A549 (cell line): Measurements from ENCODE around the gene YIPF6. TPM values are rescaled to one million over a fixed set of nuclear protein-coding genes. Genes with fewer than 3 reads are reported as not detected.
"Not testable (repeated sequence)": the region's sequence is repeated elsewhere in the genome, so short reads cannot be mapped to it uniquely, and the experiment has no call there.

Experiments used
- ATAC-seq, 2 experiments: fragments of 200-7000 bp in 1 of 2; fragments of >200 bp in 1 of 2; cut with Nextera tagmentation in 1 of 2; cut with Tn5 transposase in 1 of 2; 3 replicates each; pipeline versions ENCODE4 v1.8.0 to v1.9.1; 2018 to 2020; ENCODE audit warnings: mild to moderate bottlenecking in 1 of 2, moderate library complexity in 1 of 2
- CTCF ChIA-PET: fragments of 300-600 bp; sonication (Branson Sonifier 250); formaldehyde crosslinking; extraction: SDS; loops from one replicate; lab custom pipeline; 2021; ENCODE audit warnings: antibody characterized with exemption, inconsistent platforms; lab: Yijun Ruan, JAX
- POLR2A ChIA-PET: fragments of 350-600 bp; formaldehyde crosslinking; extraction: SDS; loops from one replicate; lab custom pipeline; 2021; ENCODE audit warnings: antibody characterized with exemption, inconsistent platforms; lab: Yijun Ruan, JAX
- DNase-seq, 2 experiments: peaks; one replicate each; pipeline versions ENCODE4 v3.0.0 to v3.0.0-alpha.2; 2011 to 2016; ENCODE audit warnings: low read depth in 1 of 2, low spot score in 1 of 2
- FAIRE-seq: peaks from 2 replicates; lab custom pipeline; 2011; peaks lifted over from hg19 to GRCh38; lab: Jason Lieb, UNC
- H3K27ac ChIP-seq, 2 experiments: fragments of >200 bp; sonication (Bioruptor Twin); formaldehyde crosslinking; 3 replicates each; pipeline ENCODE4 v1.5.1; 2016 to 2017
- H3K4me1 ChIP-seq: fragments of >200 bp; sonication (Bioruptor Twin); formaldehyde crosslinking; 3 replicates; pipeline ENCODE4 v1.6.1; 2016
- H3K4me2 ChIP-seq: fragments of >200 bp; sonication (Bioruptor Twin); formaldehyde crosslinking; 3 replicates; pipeline ENCODE4 v1.6.1; 2016
- H3K4me3 ChIP-seq: fragments of >200 bp; sonication (Bioruptor Twin); formaldehyde crosslinking; 3 replicates; pipeline ENCODE4 v1.5.1; 2016
- H3K9me3 ChIP-seq: fragments of >200 bp; sonication (Bioruptor Twin); formaldehyde crosslinking; 3 replicates; pipeline ENCODE4 v1.6.1; 2016
- ATOH8 ChIP-seq: fragments of 250-450 bp; sonication (Bioruptor Pico); IDR thresholded peaks from 2 replicates; pipeline ENCODE4 v1.5.0; 2020; ENCODE audit warnings: low read depth, mild to moderate bottlenecking, moderate library complexity
- CBX8 ChIP-seq: fragments of 200-600 bp; sonication (generic); IDR thresholded peaks from 2 replicates; pipeline ENCODE4 v1.6.1; 2016
- CHD2 ChIP-seq: fragments of 150-350 bp; IDR thresholded peaks from 2 replicates; pipeline ENCODE4 v1.6.1; 2014; ENCODE audit warnings: low read length; ENCODE audit not compliant: partially characterized antibody
- CHD4 ChIP-seq: fragments of 200-600 bp; sonication (generic); IDR thresholded peaks from 2 replicates; pipeline ENCODE4 v1.6.1; 2016; ENCODE audit warnings: antibody characterized with exemption, mild to moderate bottlenecking, borderline replicate concordance
- CTCF ChIP-seq: fragments of >200 bp; sonication (Bioruptor Twin); formaldehyde crosslinking; IDR thresholded peaks from 3 replicates; pipeline ENCODE4 v1.5.1; 2016
- E2F6 ChIP-seq: IDR thresholded peaks from 2 replicates; pipeline ENCODE4 v1.6.1; 2012; ENCODE audit warnings: low read depth, borderline replicate concordance
- ESRRA ChIP-seq: fragments of 150-350 bp; IDR thresholded peaks from 2 replicates; pipeline ENCODE4 v1.6.1; 2014; ENCODE audit warnings: mild to moderate bottlenecking, low read length, borderline replicate concordance
- HDAC2 ChIP-seq: fragments of 200-600 bp; sonication (generic); IDR thresholded peaks from 2 replicates; pipeline ENCODE4 v1.6.1; 2016
- JUNB ChIP-seq: fragments of >200 bp; sonication (Bioruptor Twin); formaldehyde crosslinking; IDR thresholded peaks from 2 replicates; pipeline ENCODE4 v1.6.1; 2016
- KDM1A ChIP-seq: fragments of 200-600 bp; sonication (generic); IDR thresholded peaks from 2 replicates; pipeline ENCODE4 v1.6.1; 2016; ENCODE audit warnings: low read depth, mild to moderate bottlenecking
- MAFK ChIP-seq: fragments of 450-650 bp; IDR thresholded peaks from 2 replicates; pipeline ENCODE4 v1.6.1; 2014; ENCODE audit not compliant: partially characterized antibody
- NPAS2 ChIP-seq: fragments of 250-450 bp; sonication (Bioruptor Pico); IDR thresholded peaks from 2 replicates; pipeline ENCODE4 v1.8.0; 2022; ENCODE audit warnings: mild to moderate bottlenecking, moderate library complexity, borderline replicate concordance
- NR3C1 ChIP-seq: fragments of >200 bp; sonication (Bioruptor Twin); formaldehyde crosslinking; IDR thresholded peaks from 3 replicates; pipeline ENCODE4 v1.6.1; 2017
- PHF8 ChIP-seq: fragments of 200-600 bp; sonication (generic); IDR thresholded peaks from 2 replicates; pipeline ENCODE4 v1.6.1; 2016; ENCODE audit warnings: low read depth, mild to moderate bottlenecking, antibody characterized with exemption, moderate library complexity, borderline replicate concordance
- POLR2AphosphoS2 ChIP-seq: conservative IDR thresholded peaks from 2 replicates; pipeline ENCODE4 v1.6.1; 2012; ENCODE audit warnings: low read length, improper control_type of control experiment, inconsistent platforms
- RAD21 ChIP-seq, 2 experiments: fragments of >200 bp in 1 of 2; sonication (Bioruptor Twin) in 1 of 2; formaldehyde crosslinking in 1 of 2; IDR thresholded peaks in 1 of 2; conservative IDR thresholded peaks in 1 of 2; 2 replicates in 1 of 2; 3 replicates in 1 of 2; pipeline ENCODE4 v1.6.1; 2012 to 2018; ENCODE audit warnings: inconsistent platforms in 1 of 2
- REST ChIP-seq: fragments of 200-600 bp; sonication (generic); IDR thresholded peaks from 2 replicates; pipeline ENCODE4 v1.6.1; 2016; ENCODE audit warnings: antibody characterized with exemption, mild to moderate bottlenecking, moderate library complexity
- RFX5 ChIP-seq: fragments of 450-650 bp; IDR thresholded peaks from 2 replicates; pipeline ENCODE4 v1.7.1; 2014; ENCODE audit warnings: antibody characterized with exemption, mild to moderate bottlenecking, moderate library complexity
- SMC3 ChIP-seq: fragments of >200 bp; sonication (Bioruptor Twin); formaldehyde crosslinking; IDR thresholded peaks from 3 replicates; pipeline ENCODE4 v1.6.1; 2018; ENCODE audit warnings: inconsistent platforms
- USF2 ChIP-seq: fragments of 450-650 bp; IDR thresholded peaks from 2 replicates; pipeline ENCODE4 v1.6.1; 2014; ENCODE audit warnings: antibody characterized with exemption
- ZSCAN20 ChIP-seq: fragments of 250-450 bp; sonication (Bioruptor Pico); IDR thresholded peaks from 2 replicates; pipeline ENCODE4 v1.8.0; 2022; ENCODE audit warnings: mild to moderate bottlenecking, moderate library complexity
- WGBS: methylation state at CpG from one replicate; pipeline ENCODE4 v1.1.6; 2017; ENCODE audit errors: missing lambda C conversion rate; 5-methylcytosine and 5-hydroxymethylcytosine counted together
- polyA plus RNA-seq, 4 experiments: library from polyadenylated mRNA; depleted of rRNA in 3 of 4; stranded (reverse); fragments of >200 nt; fragmentation: RNase III in 1 of 4; extraction: RNeasy Plus Mini Kit Qiagen cat#74134 plus additional on column Dnase treatment in 1 of 4; gene quantifications; 2 replicates in 3 of 4; 3 replicates in 1 of 4; pipeline ENCODE4 v1.2.3, GENCODE V29; 2011 to 2017

YIPF6 gene
- polyA plus RNA-seq, 2 of the 4 experiments (the other 2 are of a cell fraction), result 27.8 to 58.9 TPM

- TF ChIP-seq CTCF (peak; percentile 79), RFX5 (no peak), NPAS2 (CRISPR knock-in tag) (no peak), CBX8 (no peak), USF2 (no peak), PHF8 (no peak), ESRRA (no peak), ZSCAN20 (CRISPR knock-in tag) (no peak), JUNB (no peak), ATOH8 (CRISPR knock-in tag) (no peak), CHD2 (no peak)
Measured at GRCh38 chrX:68511255-68511654, 12.4 kb downstream of the YIPF6 start (continued).

- 100% methylated on average over 2 of the region's 2 CpGs for WGBS
- CTCF ChIA-PET, result not testable (repeated sequence)
Measured at GRCh38 chrX:68524680-68525079, 25.8 kb downstream of the YIPF6 start.

GRCh38 chrX:68532831-68533533 lies 34.1 kb downstream of the YIPF6 start:
- ChIA-PET POLR2A (no interaction called here), CTCF (interaction anchor here (1.1 to 1.6 kb wide), 4 partner anchors 15 to 179 kb away, joined by 3 to 6 read pairs (median 3); no protein-coding TSS in a partner anchor)
- Histone ChIP-seq H3K4me2 (no peak overlapping the region), H3K27ac (no peak overlapping the region), H3K4me3 (no peak overlapping the region), H3K9me3 (no peaks in the 10 kb centered on the region), H3K4me1 (no peaks in the 10 kb centered on the region)
- DNase-seq, result no peak
- 97% methylated on average over 1 of the region's 1 CpG for WGBS
- FAIRE-seq, result no peak
- no peak for ATAC-seq
- no peak for TF ChIP-seq REST
- TF ChIP-seq KDM1A, result no peak
- TF ChIP-seq NR3C1, result no peak
- TF ChIP-seq CHD4, result no peak
- TF ChIP-seq ESRRA, result no peak
- TF ChIP-seq RAD21 (conservative IDR thresholded peaks at IDR 0.05 in 1 of 2, IDR thresholded peaks at IDR 0.05 in 1 of 2), result no peak
- TF ChIP-seq RFX5, result no peak
- no peak for TF ChIP-seq MAFK
- TF ChIP-seq POLR2AphosphoS2, result no peak
- TF ChIP-seq HDAC2, result no peak
- no peak for TF ChIP-seq E2F6
- TF ChIP-seq SMC3, result no peak

More at GRCh38 chrX:68524680-68525079, 25.8 kb downstream of the YIPF6 start:
- H3K27ac ChIP-seq, H3K4me2 ChIP-seq, FAIRE-seq, ATAC-seq, DNase-seq, H3K4me1 ChIP-seq, POLR2A ChIA-PET, H3K9me3 ChIP-seq, H3K4me3 ChIP-seq: not testable (repeated sequence)
